GM13976 (cell line): Measurements from ENCODE around the gene SYP.

ENCODE experiments used
- DNase-seq: peaks from one replicate; pipeline ENCODE4 v3.0.0; 2012; ENCODE audit warnings: low spot score
- in situ Hi-C: fragments of 300-500 bp; cut with MboI; formaldehyde crosslinking; loops from one replicate; pipeline ENCODE4 v1.12.0; 2022; ENCODE audit warnings: low sequenced_read_pairs, mixed read lengths, inconsistent platforms; ENCODE audit not compliant: unreplicated experiment
- TF ChIP-seq, protein P1 (sequence below): IDR thresholded peaks from 2 replicates; pipeline ENCODE4 v1.5.1; 2012; ENCODE audit warnings: borderline replicate concordance, mild to moderate bottlenecking; ENCODE audit not compliant: insufficient read depth; ENCODE audit errors: extremely low read depth, missing control alignments, control extremely low read depth

Gene SYP

DNA sequence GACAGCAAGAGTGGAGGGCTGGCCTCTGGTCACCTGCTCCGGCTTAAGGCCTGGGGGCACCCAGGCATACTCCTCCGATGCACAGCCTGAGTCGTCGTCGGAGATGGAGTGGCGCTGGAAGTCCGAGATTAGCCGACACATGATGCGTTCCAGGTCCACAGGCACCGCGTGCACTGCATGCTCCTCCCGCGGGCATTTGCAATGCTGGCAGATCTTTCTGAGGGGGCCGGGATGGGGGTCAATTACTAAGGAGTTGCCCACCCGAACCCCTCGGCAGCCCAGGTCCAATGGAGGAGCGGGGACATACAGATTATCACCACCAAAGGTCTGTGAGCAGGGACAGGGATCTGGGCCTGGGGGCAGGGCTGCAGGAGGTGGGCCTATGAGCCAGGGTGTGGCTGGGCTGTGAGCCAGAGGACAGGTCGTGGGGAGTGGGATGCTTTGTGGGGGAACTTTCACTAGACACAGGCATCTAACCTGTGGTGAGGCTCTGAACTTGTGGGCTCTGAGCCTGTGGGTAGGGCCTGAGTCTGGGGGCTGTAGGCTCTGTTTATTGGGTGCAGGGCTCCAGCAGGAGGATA, 16.2 kb downstream of the SYP start:
- in situ Hi-C loops: no loop called here
- TF ChIP-seq, protein P1, sequence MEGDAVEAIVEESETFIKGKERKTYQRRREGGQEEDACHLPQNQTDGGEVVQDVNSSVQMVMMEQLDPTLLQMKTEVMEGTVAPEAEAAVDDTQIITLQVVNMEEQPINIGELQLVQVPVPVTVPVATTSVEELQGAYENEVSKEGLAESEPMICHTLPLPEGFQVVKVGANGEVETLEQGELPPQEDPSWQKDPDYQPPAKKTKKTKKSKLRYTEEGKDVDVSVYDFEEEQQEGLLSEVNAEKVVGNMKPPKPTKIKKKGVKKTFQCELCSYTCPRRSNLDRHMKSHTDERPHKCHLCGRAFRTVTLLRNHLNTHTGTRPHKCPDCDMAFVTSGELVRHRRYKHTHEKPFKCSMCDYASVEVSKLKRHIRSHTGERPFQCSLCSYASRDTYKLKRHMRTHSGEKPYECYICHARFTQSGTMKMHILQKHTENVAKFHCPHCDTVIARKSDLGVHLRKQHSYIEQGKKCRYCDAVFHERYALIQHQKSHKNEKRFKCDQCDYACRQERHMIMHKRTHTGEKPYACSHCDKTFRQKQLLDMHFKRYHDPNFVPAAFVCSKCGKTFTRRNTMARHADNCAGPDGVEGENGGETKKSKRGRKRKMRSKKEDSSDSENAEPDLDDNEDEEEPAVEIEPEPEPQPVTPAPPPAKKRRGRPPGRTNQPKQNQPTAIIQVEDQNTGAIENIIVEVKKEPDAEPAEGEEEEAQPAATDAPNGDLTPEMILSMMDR: no peak
- DNase-seq: no peak

DNA sequence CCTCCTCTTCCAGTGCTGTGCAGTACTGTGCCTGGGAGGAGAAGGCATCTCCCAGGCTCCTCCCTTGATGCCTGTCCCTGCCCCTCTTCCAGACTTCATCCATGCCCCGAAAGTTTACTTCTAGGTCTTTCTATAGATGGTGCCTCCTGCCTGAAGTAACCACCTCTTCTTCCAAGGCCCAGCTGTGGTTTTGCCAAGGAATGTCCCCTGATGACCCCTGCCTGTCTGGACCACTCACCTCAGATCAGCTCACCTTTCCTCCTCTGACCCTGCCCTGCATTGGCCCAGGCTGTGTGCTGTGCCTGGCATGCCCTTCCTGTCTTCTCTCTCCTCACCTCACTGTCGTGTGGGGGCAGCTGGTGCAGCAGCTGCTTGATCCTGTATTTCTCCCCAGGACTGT, 20.6 kb downstream of the SYP start:
- in situ Hi-C loops: no loop called here
- TF ChIP-seq, protein P1: no peak

DNA sequence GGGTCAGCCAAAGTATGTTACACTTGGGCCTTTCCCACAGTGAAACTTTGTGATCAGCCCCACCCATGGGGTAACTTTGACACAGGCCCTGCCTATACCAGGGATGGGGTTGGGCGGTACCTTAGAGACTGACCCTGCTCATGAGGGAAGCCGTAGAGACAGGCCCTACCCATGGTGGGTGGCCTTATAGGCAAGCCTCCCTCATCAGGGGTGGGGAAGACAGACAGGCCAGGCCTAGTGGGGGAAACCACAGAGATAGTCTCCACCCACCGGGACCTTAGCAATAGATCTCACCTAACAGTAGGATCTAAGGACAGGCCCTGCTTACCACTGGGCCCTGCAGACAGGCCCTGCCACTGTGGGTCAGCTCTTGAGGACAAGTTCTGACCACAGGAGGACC, 21.5 kb downstream of the SYP start:
- TF ChIP-seq, protein P1: no peak
- no peak for DNase-seq
- in situ Hi-C loops: no loop called here

More for the DNA sequence above, 20.6 kb downstream of the SYP start:
- no peak for DNase-seq

DNA sequence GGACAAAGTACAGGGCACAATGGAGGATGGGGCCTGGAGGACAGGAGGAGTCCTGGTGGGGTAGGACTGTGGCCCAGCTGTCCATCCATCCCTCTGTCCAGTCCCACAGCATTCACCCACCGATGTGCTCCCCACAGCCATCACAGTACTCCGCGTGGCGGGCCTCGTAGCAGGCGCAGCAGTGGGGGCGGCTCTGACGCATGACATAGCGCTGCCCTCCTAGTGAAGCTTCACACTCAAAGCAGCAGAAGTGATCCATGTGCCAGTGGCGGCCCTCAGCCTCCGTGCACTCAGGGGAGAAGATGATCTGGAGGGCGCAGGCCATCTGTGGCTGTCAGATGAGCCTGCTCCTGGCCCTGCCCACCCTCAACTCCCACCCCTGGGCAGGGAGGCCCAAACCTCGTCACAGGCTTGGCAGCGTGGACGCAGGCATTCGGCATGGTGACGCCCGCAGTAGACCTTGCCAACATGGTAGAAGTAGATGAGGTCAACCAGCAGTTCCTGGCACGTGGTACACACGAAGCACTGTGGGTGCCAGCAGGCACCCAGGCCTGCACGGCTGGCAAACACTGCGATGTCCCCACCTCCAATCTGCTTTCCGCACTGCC, 22.0 kb downstream of the SYP start:
- in situ Hi-C loops: no loop called here
- TF ChIP-seq, protein P1: no peak
- no peak for DNase-seq

DNA sequence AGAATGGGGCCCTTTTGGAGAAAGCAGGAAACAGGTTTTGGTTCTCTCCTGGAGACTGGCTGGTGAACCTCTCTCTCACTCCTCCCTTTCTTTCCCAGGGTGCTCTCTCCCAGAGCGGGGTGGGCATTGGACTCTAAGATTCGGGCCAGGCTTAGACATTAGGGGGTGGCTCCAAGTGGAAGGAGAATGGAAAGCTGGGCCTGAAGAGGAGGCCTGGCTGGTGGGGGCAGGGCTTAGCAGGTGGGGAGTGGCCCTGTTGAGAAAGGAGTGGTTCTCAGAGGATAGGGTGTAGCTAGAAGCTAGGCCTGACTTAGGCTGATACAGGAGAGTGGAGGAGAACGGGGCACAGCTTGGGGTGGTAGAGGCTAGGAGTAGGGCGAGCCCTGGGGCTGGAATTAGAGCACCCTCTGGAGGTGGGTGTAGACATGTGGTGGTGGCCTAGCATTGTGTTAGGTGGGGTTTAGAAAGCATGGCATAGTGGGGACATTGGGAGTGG, 22.6 kb downstream of the SYP start:
- TF ChIP-seq, protein P1: no peak
- DNase-seq: no peak
- in situ Hi-C loops: no loop called here

DNA sequence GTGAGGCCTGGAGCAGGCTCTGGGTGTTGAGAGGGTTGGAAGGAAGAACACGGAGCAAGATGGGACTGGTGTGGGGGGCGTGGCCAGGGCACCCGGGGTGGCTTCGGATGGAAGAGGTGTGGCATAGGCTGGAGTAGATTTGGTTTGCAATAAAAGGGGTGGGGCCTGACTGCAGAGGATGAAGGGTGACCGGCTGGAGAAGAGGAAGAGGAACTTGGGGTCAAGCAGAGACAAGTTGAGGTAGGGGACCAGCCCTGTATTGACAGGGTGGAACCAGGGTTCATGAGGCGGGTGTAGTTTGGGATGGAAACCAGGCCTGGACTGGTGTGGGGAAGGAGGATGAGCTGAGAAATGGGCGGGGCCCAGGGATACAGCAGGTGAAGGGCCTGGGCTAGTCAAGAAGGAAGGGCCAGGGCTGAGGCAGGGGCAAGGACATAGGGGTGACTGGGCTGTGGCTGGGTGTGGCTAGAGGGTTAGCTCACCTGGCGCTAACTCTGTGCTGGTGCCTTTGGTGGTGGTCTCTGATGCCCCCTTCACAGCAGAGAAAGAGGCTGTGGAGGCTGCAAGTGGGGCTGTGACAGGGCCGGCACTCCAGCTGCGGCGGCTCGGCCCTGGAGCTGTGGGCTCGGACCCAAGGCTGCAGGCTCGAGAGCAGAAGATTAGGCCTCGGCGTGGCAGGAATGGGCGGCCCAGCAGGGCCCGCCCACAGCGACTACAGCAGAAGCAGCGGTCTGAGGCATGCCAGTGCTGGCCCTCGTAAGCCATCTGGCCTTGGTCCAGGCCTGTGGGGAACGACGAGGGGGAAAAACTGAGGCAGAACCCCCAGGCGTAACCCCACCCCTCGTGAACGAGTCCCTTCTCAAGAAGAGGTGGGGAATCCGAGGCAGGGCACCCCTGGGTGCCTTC, 23.3 kb downstream of the SYP start:
- in situ Hi-C loops: no loop called here
- TF ChIP-seq, protein P1: no peak
- no peak for DNase-seq
